Astrocyte of the spinal cord (primary cell): ENCODE data around the gene ASPN.
A peak's percentile ranks its signal among the peaks of the same experiment; 100 is the strongest.

Experiments used
- DNase-seq: peaks from one replicate; pipeline ENCODE4 v3.0.0; 2011; ENCODE audit warnings: low read depth, low spot score
- H3K4me3 ChIP-seq: 2 replicates; pipeline ENCODE4 v1.5.1; 2011; ENCODE audit warnings: low read depth, mild to moderate bottlenecking, low read length, moderate library complexity
- CTCF ChIP-seq: IDR thresholded peaks from 2 replicates; pipeline ENCODE4 v1.5.1; 2012; ENCODE audit warnings: low read depth, mild to moderate bottlenecking, low read length, inconsistent platforms
- in situ Hi-C: cut with HindIII; loops from 2 replicates; pipeline ENCODE4 v1.10.0; 2017; ENCODE audit warnings: low sequenced_read_pairs

Gene ASPN

GRCh38 chr9:92514635-92515034 lies 32.3 kb upstream of the ASPN start:
- DNase-seq = no peak
- in situ Hi-C loops = no loop called here
- TF ChIP-seq CTCF = no peak
- no peak overlapping the region for H3K4me3 ChIP-seq

- in situ Hi-C loops = no loop called here
- no peak overlapping the region for H3K4me3 ChIP-seq
- no peak for DNase-seq
- TF ChIP-seq CTCF = no peak
Measured at GRCh38 chr9:92513349-92513748, 31.0 kb upstream of the ASPN start.

- DNase-seq = peak; percentile 46
- no peak overlapping the region for H3K4me3 ChIP-seq
- no peak for TF ChIP-seq CTCF
- in situ Hi-C loops = no loop called here
Measured at GRCh38 chr9:92512622-92513021, 30.3 kb upstream of the ASPN start.

- DNase-seq = no peak
- no peak for TF ChIP-seq CTCF
- H3K4me3 ChIP-seq = no peak overlapping the region
- in situ Hi-C loops = no loop called here
Measured at GRCh38 chr9:92510747-92511146, 28.4 kb upstream of the ASPN start.

- H3K4me3 ChIP-seq = no peak overlapping the region
- DNase-seq = no peak
- in situ Hi-C loops = no loop called here
Measured at GRCh38 chr9:92509050-92509449, 26.7 kb upstream of the ASPN start.

GRCh38 chr9:92508018-92508820 lies 25.9 kb upstream of the ASPN start:
- no peak overlapping the region for H3K4me3 ChIP-seq
- TF ChIP-seq CTCF = no peak
- in situ Hi-C loops = no loop called here
- no peak for DNase-seq

More at GRCh38 chr9:92509050-92509449, 26.7 kb upstream of the ASPN start:
- no peak for TF ChIP-seq CTCF
